NT2/D1 (cell line): ENCODE data around the gene TASOR.
"Not testable (repeated sequence)": the region's sequence is repeated elsewhere in the genome, so short reads cannot be mapped to it uniquely, and the experiment has no call there.

Experiments used
- DNase-seq: peaks from one replicate; pipeline ENCODE4 v3.0.0-alpha.2; 2011; ENCODE audit warnings: low read depth, low spot score
- H3K27me3 ChIP-seq: 2 replicates; pipeline ENCODE4 v1.6.0; 2011; ENCODE audit warnings: mild to moderate bottlenecking; ENCODE audit not compliant: insufficient read length, insufficient read depth
- H3K36me3 ChIP-seq: 2 replicates; pipeline ENCODE4 v1.6.1; 2011; ENCODE audit warnings: mild to moderate bottlenecking, low read length, mixed read lengths; ENCODE audit not compliant: insufficient read depth, insufficient read length
- H3K4me1 ChIP-seq: 2 replicates; pipeline ENCODE4 v1.5.1; 2011; ENCODE audit not compliant: insufficient read depth, insufficient read length
- H3K4me3 ChIP-seq: 2 replicates; pipeline ENCODE4 v1.5.1; 2011; ENCODE audit warnings: low read depth; ENCODE audit not compliant: insufficient read length
- H3K9ac ChIP-seq: 2 replicates; pipeline ENCODE4 v1.6.0; 2011; ENCODE audit warnings: low read depth; ENCODE audit not compliant: insufficient read length
- H3K9me3 ChIP-seq: 2 replicates; pipeline ENCODE4 v1.5.1; 2011; ENCODE audit warnings: mild to moderate bottlenecking, low read length; ENCODE audit not compliant: insufficient read depth
- SUZ12 ChIP-seq: IDR thresholded peaks from 2 replicates; pipeline ENCODE4 v1.6.1; 2011; ENCODE audit not compliant: insufficient read length, insufficient read depth; ENCODE audit errors: extremely low read depth
- YY1 ChIP-seq: IDR thresholded peaks from 2 replicates; pipeline ENCODE4 v1.6.1; 2011; ENCODE audit not compliant: insufficient read length, insufficient read depth
- ZNF274 ChIP-seq: IDR thresholded peaks from 2 replicates; pipeline ENCODE4 v1.6.1; 2011; ENCODE audit warnings: mild to moderate bottlenecking, low read depth, low read length

The TASOR gene

GRCh38 chr3:56706629-56707028 is 23.6 kb upstream of the TASOR start:
- no peak overlapping the region for H3K4me3 ChIP-seq
- no peaks in the 10 kb centered on the region for H3K9me3 ChIP-seq
- H3K9ac ChIP-seq = no peak overlapping the region
- DNase-seq = no peak
- no peak for TF ChIP-seq SUZ12
- TF ChIP-seq ZNF274 = no peak
- TF ChIP-seq YY1 = no peak
- H3K4me1 ChIP-seq = no peaks in the 10 kb centered on the region
- no peaks in the 10 kb centered on the region for H3K27me3 ChIP-seq
- H3K36me3 ChIP-seq = no peaks in the 10 kb centered on the region

- no peaks in the 10 kb centered on the region for H3K9me3 ChIP-seq
- TF ChIP-seq ZNF274 = no peak
- TF ChIP-seq YY1 = no peak
- TF ChIP-seq SUZ12 = no peak
- H3K9ac ChIP-seq = no peak overlapping the region
- DNase-seq = no peak
- no peaks in the 10 kb centered on the region for H3K4me1 ChIP-seq
- H3K27me3 ChIP-seq = no peaks in the 10 kb centered on the region
- H3K36me3 ChIP-seq = no peaks in the 10 kb centered on the region
- H3K4me3 ChIP-seq = no peak overlapping the region
These were observed 21.6 kb upstream of the TASOR start for GRCh38 chr3:56704706-56705105.

- Histone ChIP-seq H3K9me3 (no peaks in the 10 kb centered on the region), H3K4me1 (no peaks in the 10 kb centered on the region), H3K4me3 (no peak overlapping the region), H3K27me3 (no peaks in the 10 kb centered on the region), H3K9ac (no peak overlapping the region), H3K36me3 (no peaks in the 10 kb centered on the region)
- TF ChIP-seq SUZ12 = no peak
- no peak for TF ChIP-seq ZNF274
- no peak for TF ChIP-seq YY1
- DNase-seq = peak; percentile 42
These were observed 19.6 kb upstream of the TASOR start for GRCh38 chr3:56702490-56703315.

- no peak for TF ChIP-seq ZNF274
- TF ChIP-seq YY1 = no peak
- TF ChIP-seq SUZ12 = no peak
- Histone ChIP-seq H3K9me3 (no peaks in the 10 kb centered on the region), H3K27me3 (no peaks in the 10 kb centered on the region), H3K9ac (no peak overlapping the region), H3K4me3 (no peak overlapping the region), H3K36me3 (no peaks in the 10 kb centered on the region), H3K4me1 (no peaks in the 10 kb centered on the region)
- DNase-seq = no peak
These were observed 17.1 kb upstream of the TASOR start for GRCh38 chr3:56700151-56700550.

GRCh38 chr3:56694867-56695683 is 12.0 kb upstream of the TASOR start:
- no peaks in the 10 kb centered on the region for H3K9me3 ChIP-seq
- H3K27me3 ChIP-seq = no peaks in the 10 kb centered on the region
- TF ChIP-seq YY1 (no peak), ZNF274 (no peak), SUZ12 (no peak)
- H3K9ac ChIP-seq = no peak overlapping the region
- H3K36me3 ChIP-seq = no peaks in the 10 kb centered on the region
- DNase-seq = no peak
- no peaks in the 10 kb centered on the region for H3K4me1 ChIP-seq
- no peak overlapping the region for H3K4me3 ChIP-seq

- no peak for DNase-seq
- H3K4me1 ChIP-seq = no peaks in the 10 kb centered on the region
- H3K36me3 ChIP-seq = no peaks in the 10 kb centered on the region
- H3K27me3 ChIP-seq = no peaks in the 10 kb centered on the region
- no peak overlapping the region for H3K4me3 ChIP-seq
- TF ChIP-seq SUZ12 (no peak), ZNF274 (no peak), YY1 (no peak)
- H3K9me3 ChIP-seq = no peaks in the 10 kb centered on the region
- H3K9ac ChIP-seq = no peak overlapping the region
These were observed 10.7 kb upstream of the TASOR start for GRCh38 chr3:56693750-56694149.

- not testable (repeated sequence) for H3K4me3 ChIP-seq, DNase-seq, H3K27me3 ChIP-seq, H3K9me3 ChIP-seq, H3K9ac ChIP-seq, H3K4me1 ChIP-seq, H3K36me3 ChIP-seq
These were observed 9.7 kb upstream of the TASOR start for GRCh38 chr3:56692520-56693433.

- H3K4me3 ChIP-seq, H3K4me1 ChIP-seq, H3K9me3 ChIP-seq, H3K27me3 ChIP-seq, DNase-seq, H3K36me3 ChIP-seq, H3K9ac ChIP-seq: not testable (repeated sequence)
These were observed 8.9 kb upstream of the TASOR start for GRCh38 chr3:56692001-56692365.
